HG03103 (cell line): ENCODE results near the gene GNPDA1.
A peak's percentile ranks its signal among the peaks of the same experiment; 100 is the strongest.

ENCODE experiments used
- ATAC-seq: cut with Tn5 transposase; IDR thresholded peaks from one replicate; pipeline ENCODE4 v1.9.1; 2021; ENCODE audit warnings: low read depth; ENCODE audit not compliant: unreplicated experiment

The GNPDA1 gene

DNA sequence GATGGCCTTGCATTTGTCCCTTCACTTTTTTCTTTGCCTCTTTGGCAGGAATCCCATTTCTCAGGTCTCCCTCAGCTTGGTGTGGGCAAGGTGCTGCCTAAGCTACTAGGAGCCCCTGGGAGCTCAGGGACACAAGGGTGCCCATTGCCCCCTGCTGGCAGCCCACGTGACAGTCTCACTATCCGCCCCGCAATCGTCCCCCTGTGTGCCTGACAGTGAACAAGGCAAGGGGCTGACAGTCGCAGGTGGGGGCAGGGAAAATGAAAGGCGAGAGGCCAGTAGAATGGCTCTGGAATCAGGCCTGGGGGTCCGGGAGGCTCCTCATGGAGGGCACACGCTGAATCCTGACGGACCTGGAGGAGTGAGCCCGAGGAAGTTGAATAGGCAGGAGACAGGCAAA, 52.8 kb downstream of the GNPDA1 start:
- ATAC-seq, result no peak

DNA sequence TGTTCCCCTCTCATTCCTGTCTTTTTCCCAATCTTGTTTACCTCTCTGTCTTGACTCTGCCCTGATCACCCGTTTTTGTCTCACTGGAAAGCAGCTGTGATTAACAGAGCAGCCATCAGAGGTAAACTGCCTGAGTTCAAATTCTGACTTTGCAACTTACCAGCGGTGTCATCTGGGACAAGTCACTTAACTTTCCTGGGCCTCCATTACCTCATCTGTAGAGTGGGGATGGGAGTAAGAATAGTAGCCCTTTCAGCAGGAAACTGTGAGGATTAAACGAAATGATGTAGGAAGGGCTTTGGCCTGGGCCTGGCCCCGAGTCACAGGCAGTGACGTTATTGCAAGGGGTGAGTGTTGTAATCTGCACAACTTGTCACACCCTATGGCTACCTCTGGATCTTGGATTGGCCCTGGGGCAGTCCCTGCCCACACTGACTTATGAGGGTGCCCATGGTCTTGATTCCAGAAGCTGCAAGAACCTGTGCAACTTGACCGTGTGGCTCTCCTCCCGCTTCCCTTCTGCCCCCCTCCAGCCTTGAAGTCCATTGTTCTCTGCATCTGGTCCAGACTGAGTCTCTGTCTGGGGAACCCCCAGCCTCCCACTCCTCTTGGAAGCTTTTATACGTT, 54.2 kb downstream of the GNPDA1 start:
- ATAC-seq, result no peak

- ATAC-seq, result no peak
Measured at GRCh38 chr5:141958113-141958512, 54.7 kb downstream of the GNPDA1 start, which contains the start of gene PCDH12. Gene PCDH12 (minus strand): TSS chr5:141958202. CDS start chr5:141957851, 351 bp downstream.

DNA sequence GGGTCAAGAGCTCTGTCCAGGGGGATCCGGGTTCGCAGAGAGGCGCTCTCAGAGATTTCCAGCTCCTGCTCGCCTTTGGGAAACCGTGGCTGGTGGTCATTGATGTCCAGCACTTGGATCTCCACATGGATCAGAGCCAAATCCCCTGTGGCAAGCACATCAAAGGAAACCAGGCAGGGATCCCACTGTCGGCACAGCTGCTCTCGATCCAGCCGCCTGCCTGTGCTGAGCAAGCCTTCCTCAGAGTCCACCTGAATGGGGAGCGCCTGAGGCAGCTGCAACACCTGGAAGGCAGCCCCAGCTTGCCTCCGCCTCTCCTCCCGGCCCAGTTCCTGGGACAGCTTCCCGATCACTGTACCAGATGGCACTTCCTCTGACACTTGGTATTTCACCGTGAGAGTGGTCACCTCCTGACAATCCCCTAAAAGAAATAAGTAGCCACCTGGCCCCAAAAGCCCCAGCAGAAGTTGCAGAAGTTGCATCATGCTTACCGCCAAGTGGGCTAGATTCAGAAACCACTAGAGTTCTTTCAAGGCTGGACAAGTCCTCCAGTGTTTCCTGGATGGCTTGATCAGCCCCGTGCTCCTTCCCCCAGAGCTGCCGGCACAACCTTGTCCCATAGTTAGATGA, 55.3 kb downstream of the GNPDA1 start:
- ATAC-seq, result no peak

DNA sequence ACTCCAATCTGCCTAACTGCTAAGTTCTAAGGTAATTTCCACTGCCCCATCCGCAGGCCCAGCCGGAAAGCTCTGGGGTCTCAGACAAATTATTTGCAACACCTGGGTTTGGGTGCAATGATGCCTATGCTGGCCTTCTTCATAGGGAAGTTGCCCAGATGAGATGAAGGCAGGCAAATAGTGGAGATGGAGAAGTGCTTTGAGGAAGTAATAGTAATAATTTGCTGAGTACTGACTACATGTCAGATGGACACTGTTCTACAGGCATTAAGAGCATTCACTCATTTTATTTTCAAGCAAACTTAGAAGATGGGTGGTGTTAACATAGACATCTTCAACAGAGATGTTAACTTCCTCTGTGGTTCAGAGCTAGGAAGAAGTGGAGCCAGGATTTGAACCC, 58.6 kb downstream of the GNPDA1 start:
- no peak for ATAC-seq

DNA sequence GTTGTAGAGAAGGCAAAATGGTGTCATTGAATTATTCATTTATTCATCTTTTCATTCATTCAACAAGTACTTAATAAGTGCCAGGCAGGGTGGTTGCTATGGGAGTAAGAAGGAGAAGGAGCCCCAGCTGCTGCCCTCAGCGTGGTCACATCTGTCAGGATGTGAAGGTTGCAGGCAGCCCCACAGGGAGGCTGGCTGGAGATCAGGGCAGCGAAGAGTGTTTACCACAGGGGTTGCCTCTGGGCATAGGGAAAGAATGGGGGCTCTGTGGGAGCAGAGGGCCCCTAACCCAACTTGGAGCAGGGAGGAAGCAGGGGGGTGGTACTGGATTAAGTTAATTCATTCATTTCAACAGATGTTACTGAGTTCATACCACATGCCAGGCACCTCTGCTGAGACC, 60.8 kb downstream of the GNPDA1 start:
- ATAC-seq, result no peak

DNA sequence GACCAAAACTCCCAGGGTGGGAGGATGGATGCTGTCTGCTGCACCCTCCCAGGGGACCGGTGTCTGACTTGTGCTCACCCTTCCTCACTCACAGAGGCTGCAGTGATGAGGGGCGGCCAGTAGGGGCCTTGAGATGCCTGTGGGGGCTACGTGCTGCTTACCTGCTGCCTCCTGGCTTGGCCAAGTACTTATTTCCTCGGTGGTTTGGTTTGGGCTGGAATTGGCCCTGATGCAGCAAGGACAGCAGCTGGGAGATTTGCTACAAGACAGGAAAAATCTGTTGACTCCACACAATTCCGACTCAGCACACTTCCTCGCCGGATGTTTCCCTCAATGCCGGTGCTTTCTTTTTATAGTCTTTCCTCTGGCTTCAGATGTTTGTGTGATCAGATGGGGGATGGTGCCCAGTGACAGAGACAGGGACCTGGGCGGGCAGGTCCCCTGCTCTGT, 61.5 kb downstream of the GNPDA1 start:
- peak; percentile 81 for ATAC-seq
